CD4-positive, alpha-beta T cell treated with Interleukin-12 subunit alpha and Interleukin-12 subunit beta, for 1 hour (primary cell): ENCODE results near the gene OSBPL10.

Experiments used
- DNase-seq: peaks from one replicate; pipeline ENCODE4 v3.0.0-alpha.2; 2020

OSBPL10 gene

GRCh38 chr3:31648286-31648968 lies 332.6 kb downstream of the OSBPL10 start:
- DNase-seq, result no peak

- no peak for DNase-seq
These were observed 335.8 kb downstream of the OSBPL10 start for GRCh38 chr3:31645256-31645655.

GRCh38 chr3:31639828-31640227 lies 341.2 kb downstream of the OSBPL10 start:
- no peak for DNase-seq

DNA sequence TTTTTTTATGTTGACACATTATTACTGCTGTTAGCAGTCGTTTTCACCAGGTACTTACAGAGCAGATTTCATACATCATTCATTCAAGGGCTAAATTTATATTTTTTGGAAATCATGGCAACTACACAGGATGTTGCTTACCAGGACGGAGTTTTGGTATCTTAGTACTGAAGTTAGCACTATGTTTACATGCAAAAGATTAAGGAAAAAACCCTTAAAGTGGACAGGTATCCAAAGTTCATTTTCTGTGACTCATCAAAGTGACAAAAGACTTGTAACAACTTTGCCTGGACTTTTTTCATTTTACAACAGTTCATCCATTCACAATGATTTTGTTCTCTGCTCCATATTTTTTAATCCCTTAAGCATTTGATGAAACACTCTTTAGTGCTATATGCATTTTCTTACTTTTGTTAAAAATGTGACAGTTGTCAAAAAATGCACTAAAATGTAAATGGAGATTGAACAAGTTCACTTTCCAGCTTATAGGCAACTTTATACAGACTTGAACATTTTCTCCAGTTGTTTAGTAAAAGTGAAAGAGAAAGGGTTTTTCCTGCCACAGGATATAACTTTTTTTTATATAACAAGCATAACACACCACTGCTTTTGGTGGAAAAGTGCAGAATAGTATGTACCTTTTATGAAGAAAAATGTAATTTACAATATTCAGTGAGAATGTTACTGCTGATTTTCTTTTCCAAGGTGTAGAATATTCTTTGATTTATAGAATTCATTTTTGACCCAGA lies 344.2 kb downstream of the OSBPL10 start:
- DNase-seq, result peak; percentile 20

- DNase-seq, result no peak
These were observed 345.0 kb downstream of the OSBPL10 start for GRCh38 chr3:31636049-31636448.

GRCh38 chr3:31635545-31635944 lies 345.5 kb downstream of the OSBPL10 start:
- no peak for DNase-seq

DNA sequence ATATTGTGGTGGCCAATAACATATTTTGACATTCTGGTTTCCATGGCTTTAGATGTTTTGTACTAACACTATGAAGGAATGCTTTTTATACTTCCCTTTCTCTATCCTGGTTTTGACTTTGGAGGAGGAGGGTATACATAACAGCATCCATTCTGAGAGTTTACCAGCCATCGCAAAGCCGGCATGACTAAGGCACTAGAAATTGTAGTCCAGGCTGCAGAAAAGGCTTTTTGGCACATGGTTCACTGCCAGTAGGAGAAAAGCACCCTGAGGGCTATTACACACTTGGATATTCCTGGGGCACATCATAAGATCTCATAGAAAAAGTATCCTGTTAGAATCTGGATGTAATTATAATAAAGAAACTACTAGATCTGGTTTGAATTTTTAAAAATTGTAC lies 346.6 kb downstream of the OSBPL10 start:
- no peak for DNase-seq

- DNase-seq, result no peak
These were observed 352.0 kb downstream of the OSBPL10 start for GRCh38 chr3:31629054-31629453.

GRCh38 chr3:31625358-31625757 lies 355.7 kb downstream of the OSBPL10 start:
- no peak for DNase-seq

DNA sequence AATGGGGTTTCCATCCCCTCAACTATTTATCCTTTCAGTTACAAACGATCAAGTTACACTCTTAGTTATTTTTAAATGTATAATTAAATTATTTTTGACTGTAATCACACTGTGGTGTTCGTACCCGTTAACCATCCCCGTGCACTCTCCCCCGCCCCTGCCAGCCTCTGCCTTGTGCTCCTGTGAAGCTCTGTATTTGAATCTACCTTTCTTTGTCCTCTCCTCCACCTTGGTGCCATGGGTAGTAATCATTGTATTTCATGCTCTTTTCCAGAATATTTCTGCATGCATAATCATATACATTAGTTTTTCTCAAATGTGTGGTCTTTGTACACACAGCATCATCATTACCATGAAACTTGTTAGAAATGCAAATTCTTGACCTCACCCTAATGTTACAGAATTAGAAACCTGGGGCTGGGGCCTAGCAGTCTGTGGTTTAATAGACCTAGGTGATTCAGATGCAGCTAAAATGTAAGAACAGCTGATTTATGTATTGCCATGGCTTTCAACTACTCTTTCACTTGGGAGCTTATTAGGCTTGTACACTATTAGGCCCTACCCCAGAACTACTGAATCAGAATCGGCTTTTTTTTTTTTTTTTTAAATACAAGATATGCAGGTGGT lies 356.9 kb downstream of the OSBPL10 start:
- DNase-seq, result no peak

DNA sequence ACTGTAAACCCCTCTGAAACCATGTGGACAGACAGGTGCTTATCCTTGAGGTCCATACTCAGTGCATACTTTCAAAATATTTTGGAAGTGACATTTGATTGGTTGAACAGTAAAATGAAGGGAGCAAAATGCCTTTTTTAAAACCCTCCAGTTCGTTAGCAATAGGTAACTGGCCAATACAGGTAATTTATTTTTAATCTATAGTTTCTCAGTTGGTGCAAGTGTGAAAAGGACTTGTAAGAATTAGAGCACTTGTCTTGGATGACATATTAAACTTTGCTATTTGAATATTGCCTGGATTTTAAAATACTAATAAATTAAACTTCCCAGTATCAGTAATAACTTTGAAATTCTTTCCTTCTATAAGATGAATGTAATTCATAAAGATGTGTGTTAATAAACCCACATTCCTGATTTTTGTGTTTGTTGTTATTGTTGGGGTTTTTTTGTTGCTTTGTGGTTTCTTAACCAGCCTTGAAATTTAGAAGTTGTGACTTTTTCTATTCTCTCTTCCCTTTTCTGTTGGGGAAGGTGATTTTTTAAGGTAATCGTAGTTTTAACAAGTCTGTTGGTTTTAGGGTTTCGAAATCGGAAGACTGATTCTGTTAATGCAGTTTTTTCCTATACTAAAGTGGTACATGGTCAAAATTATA lies 358.3 kb downstream of the OSBPL10 start:
- DNase-seq, result no peak

- DNase-seq, result no peak
These were observed 359.7 kb downstream of the OSBPL10 start for GRCh38 chr3:31621314-31621713.

DNA sequence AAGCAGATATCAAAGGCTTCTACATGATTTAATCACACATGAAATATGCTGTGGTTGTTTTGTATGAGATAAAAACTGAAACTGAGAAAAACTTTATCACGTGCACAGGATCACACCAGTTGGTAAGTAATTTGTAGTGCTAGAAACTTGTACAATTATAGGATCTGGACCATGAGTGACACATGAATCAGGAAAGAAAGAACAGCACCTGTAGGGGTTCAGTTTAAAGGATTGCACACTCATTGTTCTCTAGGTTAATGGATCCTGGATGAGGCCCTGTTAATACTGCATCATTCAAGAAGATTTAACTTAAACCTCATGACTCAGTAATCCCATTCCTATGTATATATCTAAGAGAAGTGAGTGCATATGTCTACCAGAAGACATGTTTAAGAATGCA lies 360.4 kb downstream of the OSBPL10 start:
- DNase-seq, result no peak

- no peak for DNase-seq
These were observed 364.4 kb downstream of the OSBPL10 start for GRCh38 chr3:31616711-31617110.

GRCh38 chr3:31615071-31615875 lies 365.8 kb downstream of the OSBPL10 start:
- DNase-seq, result no peak

- no peak for DNase-seq
These were observed 366.7 kb downstream of the OSBPL10 start for GRCh38 chr3:31614162-31614921.

- DNase-seq, result no peak
These were observed 367.4 kb downstream of the OSBPL10 start for GRCh38 chr3:31613654-31614053.

GRCh38 chr3:31613177-31613576 lies 367.9 kb downstream of the OSBPL10 start:
- DNase-seq, result no peak
